ENCODE measurements around the gene TRIM67.

The TRIM67 gene

DNA sequence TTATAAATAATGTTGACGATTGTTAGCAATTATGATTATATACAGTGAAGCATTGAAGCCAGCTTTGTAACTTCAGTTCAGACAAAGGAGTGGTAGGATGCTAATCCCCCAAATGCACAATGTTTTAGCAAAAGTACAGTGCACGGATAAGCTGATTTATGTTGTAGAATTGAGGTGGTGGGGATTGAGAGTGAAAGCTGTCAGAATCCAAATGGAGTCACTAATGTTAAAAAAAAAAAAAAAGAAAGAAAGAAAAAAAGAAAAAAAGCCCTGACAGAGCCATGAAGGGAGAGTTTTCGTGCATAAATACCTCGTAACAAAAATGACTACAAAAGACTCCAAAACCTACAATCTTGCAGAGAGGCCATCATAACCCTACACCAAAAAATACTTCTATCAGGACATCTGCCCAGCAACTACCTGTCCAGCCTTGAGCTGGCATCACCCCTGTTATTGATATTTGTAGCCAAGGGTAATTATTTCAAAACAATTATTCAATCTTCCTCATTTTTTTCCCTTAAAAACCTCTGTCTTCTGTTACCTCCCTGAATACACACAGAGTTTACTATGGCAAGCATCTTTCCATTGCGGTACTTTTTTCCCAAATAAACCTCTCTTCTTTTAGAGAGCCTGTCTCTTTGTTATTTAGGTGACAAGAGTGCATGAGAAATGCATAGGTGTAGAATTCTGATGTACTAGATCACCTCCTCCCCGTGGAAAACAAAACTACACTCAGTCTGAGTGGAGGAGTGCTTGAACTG is 2.5 kb upstream of the TRIM67 start:
- DNase-seq: no peak

DNA sequence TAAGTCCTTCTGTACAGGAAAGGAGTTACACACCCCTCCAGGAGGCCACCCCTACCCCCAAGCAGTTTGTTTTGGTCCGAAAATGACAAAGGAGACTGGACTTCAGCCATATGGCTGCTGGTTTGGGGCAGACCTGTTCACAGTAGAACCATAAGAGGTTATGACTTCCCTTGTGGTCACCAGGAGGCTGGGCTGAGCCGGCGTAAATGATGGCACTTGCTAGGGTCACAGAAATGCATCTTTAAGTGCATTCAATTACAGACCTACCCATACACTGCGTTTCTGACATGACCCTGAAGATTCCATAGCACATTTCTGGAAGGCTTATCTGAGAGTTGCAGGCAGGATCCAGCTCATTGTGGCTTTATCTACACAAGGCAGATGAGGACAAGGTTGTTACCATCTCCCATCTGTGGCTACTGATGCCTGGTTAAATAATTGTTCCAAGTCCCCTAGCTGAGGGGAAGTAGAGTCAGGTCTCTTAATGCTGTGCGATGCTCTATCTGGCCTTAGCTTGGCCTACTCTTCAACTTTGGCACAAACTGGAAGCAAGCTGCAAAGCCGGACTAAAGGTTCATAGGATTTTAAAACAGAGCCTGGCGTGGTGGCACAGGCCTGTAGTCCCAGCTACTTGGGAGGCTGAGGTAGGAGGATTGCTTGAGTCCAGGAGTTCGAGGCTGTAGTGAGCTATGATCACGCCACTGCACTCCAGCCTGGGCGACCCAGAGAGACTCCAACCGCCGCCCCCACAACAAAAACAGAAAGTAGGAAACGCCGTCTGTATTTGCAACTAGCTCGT is 1.7 kb upstream of the TRIM67 start:
- DNase-seq: no peak

- DNase-seq: peak; percentile 67
Observed at GRCh38 chr1:231160895-231161666, 777 bp upstream of the TRIM67 start.

GRCh38 chr1:231162297-231162969 is 575 bp downstream of the TRIM67 start:
- peak; percentile 74 for DNase-seq

GRCh38 chr1:231162970-231163829 is 1.3 kb downstream of the TRIM67 start:
- DNase-seq: peak; percentile 70

DNA sequence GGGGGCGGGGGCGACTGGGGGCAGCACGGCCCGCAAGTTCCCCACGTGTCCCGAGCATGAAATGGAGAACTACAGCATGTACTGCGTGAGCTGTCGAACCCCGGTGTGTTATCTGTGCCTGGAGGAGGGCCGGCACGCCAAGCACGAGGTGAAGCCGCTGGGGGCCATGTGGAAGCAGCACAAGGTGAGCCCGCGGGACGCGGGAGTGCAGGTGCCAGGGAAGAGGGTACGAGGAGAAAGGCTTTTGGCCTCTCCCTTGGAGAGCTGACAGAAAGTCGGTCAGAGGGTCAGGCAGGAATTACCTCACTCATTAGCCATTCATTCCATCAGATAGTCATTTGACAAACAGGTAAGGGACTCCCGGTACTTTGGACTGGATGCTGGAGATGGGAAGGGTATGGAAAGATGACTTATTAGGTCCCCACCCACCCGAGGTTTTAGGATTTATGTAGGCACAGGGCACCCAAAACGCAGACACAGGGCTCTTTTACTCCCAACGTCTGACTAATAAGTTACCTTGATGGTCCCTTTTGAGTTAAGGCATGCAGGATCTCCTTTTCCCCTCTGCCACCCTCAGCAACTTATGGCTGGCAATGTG is 2.1 kb downstream of the TRIM67 start:
- DNase-seq: no peak

- DNase-seq: no peak
Observed at GRCh38 chr1:231165371-231165770, 3.5 kb downstream of the TRIM67 start.

DNA sequence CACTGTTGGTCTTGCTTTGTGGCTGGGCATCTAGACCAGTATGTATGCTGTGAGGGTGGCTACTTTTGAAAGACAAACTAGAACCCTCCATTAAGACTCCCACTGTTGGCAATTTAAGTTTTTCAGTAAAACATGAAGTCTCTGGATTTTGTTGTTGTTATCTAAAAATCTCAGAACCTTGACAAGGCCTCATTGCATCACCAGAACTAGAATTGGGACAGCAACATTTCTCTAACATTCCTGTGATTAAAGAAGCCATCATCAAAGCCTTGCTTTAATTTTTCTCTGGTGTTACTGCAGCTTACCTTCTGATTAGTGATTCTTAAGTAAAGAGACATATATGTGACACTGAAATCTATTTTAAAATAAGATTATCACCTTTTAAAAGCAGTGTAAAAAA is 4.5 kb downstream of the TRIM67 start:
- DNase-seq: no peak

DNA sequence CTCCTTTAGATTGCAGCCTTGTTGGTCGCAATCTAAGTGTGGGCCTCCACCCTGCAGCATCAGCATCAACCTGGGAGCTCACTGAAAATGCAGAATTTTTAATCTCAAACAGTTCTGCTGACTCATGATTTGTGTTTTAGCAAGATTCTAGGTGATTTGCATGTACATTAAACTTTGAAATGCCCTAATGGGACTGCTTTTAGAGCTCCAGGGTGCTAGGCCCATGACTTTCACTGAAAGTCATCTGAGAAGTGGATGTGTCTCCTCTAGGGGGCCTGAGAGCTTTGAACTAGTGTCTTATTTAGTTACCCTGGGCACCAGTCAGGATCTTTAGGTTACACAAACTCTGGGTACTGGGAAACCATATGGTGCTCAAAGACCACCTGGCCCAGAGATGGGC is 9.0 kb downstream of the TRIM67 start:
- DNase-seq: peak; percentile 29

DNA sequence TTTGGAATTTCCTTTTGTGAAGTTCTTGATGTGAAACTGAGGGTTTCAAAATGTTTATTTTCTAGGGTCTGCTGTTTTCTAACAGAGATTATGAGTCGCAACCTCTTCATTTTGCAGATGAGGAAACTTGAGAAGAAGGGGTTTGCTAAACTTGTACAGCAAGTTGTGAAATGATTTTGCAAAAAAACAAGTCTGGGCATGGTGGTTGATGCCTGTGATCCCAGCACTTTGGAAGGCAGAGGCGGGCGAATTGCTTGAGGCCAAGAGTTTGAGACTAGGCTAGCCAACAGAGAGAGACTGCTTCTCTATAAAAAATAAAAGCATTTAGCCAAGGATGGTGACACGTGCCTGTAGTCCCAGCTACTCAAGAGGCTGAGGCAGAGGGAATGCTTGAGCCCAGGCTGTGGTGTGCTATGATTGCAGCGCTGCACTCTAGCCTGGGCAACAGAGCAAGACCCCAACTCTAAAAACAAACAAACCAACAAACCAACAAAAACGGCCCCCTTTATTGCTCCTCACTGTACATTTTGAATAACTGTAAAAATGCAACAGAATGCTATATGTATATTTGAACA is 9.9 kb downstream of the TRIM67 start:
- peak; percentile 11 for DNase-seq

DNA sequence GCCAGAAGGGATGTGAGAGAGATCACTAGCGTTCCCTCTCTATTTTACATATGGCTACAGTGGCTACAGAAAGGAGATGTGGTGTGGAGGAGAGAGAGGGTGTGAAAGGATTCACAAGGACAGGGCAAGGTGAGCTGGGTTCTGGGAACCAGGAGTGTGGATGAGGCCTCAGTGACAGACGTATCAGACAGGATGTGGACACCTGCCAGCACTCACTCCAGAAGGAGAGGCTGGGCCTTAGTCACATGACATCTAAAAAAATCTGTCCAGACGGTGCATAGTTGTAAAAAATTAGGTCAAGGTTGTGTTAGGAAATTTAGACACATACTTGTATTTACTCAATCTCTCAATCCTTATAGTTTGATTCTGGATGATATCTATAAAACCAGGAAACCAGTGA is 10.6 kb downstream of the TRIM67 start:
- peak; percentile 77 for DNase-seq

- no peak for DNase-seq
Observed at GRCh38 chr1:231176421-231176820, 14.6 kb downstream of the TRIM67 start.

- DNase-seq: no peak
Observed at GRCh38 chr1:231177226-231177625, 15.4 kb downstream of the TRIM67 start.

- no peak for DNase-seq
Observed at GRCh38 chr1:231177936-231178335, 16.1 kb downstream of the TRIM67 start.

DNA sequence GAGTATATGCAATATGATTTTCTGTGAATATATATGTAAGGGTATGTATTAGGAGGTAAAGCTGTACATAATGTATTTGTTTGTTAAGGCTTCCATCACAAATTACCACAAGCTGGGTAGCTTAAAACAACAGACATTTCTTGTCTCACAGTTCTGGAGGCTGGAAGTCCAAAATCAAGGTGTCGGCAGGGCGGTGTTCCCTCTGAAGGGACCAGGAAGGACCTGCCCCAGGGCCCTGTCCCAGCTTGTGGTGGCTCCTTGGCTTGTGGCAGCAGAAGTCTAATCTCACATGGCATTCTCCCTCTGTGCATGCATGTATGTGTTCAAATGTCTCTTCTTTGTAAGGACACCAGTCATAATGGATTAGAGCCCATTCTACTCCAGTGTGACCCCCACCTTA is 17.1 kb downstream of the TRIM67 start:
- no peak for DNase-seq

DNA sequence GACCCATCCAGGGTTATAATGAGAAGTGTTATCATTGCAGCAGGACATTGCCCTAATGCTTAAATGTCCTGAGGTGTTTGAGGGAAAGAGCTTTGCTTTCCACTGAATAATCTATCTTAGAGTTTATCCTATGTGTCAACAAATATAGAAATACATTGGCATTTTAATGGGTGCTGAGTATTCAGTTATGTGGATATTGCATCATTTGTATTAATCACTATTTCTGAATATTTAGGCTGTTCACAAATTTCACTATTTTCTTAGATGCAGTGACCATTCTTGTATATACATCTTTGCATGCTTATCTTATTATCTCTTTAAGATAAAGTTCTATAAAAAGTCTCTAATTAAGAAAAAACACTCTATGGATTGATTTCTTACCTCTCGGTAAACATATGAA is 18.2 kb downstream of the TRIM67 start:
- no peak for DNase-seq

GRCh38 chr1:231181271-231181670 is 19.4 kb downstream of the TRIM67 start:
- DNase-seq: no peak

GRCh38 chr1:231182317-231182716 is 20.5 kb downstream of the TRIM67 start:
- DNase-seq: no peak

DNA sequence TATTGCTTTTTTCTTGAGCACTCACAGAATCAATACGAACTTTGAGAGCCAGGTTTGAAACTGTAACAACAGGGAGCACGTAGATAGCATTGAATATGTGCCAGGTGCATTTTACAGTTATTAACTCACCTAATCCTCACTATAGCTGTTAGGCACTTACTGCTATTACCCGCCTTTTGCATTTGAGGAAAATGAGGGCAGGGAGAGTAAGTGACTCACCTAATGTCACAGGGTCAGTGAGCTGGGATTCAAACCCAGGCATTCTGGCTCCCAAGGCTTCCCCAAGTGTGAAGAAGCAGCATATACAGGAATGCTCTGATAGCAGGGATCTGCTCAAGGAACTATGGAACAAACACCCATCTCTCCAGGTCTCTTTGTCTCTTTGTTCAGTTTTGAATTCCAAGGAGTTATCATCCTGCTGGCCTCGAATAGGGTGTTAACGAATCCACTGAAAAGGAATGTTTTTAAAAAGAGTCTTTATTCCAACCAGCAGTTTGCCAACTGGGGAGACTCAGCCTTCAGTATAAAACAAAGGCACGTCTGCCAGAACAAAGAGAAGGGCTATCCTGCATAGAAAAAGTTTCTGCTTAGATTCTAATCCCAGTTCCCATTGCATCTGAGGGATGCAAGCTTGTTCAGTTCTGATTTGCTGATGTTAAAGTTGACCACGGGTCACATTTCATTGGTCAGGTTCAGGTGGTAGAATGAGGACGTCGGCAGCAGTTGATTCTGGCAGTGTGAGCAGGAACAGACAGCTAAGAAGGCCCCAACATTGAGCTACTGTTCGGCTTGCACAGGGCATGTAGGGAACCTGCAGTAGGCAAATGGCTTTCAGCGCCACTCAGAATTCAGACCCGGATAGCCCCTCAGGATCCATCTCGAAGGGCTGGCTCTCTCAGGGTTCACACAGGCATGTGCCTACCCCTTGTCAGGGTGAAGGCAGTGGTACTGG is 22.1 kb downstream of the TRIM67 start:
- DNase-seq: no peak

DNA sequence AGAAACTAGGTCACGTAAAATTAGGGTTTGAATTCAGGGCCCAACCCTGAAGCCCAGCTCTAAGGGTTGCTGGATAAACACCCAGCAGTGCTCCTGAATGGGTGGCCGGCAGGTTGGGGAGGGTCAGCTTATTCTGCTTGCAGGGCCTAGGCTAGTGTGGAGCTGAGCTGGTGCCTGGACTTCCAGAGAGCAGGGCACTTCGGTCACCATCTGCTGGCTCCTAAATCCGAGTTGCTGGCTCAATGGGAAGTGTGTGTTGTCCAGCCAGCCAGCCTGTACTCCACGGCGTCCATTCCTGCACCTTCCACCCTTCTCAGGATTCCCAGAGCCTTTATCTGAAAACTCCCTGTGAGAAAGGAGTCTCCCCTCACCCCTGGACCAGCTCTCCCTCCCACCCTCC is 23.0 kb downstream of the TRIM67 start:
- no peak for DNase-seq
